ENCODE results near the gene PRRG2.
A peak's percentile ranks its signal among the peaks of the same experiment; 100 is the strongest.

PRRG2 gene

GRCh38 chr19:49536921-49537462 is 44.1 kb upstream of the PRRG2 start:
- CTCF ChIA-PET = interaction anchor here (0.9 to 2.8 kb wide), 3 partner anchors 10 to 34 kb away, joined by 5 to 11 read pairs (median 5); no protein-coding TSS in a partner anchor
- Histone ChIP-seq H3K27ac (ENCODE audit: extremely low read depth, low read depth, low read length) (no peak overlapping the region), H3K4me3 (ENCODE audit: low read depth, low read length) (no peak overlapping the region), H3K4me1 (ENCODE audit: control insufficient read depth, insufficient read depth, low read length) (no peaks in the 10 kb centered on the region), H3K36me3 (ENCODE audit: control insufficient read depth in 2 of 2, insufficient read depth in 1 of 2, low read length in 2 of 2) (peaks cover 16 to 17% of the 10 kb centered on the region in 2 experiments; a peak in 2 of 3 replicates), H3K9me3 (ENCODE audit: control insufficient read depth, insufficient read depth, low read depth, low read length) (no peaks in the 10 kb centered on the region)
- POLR2A ChIA-PET = interaction anchor here (0.6 kb wide), 1 partner anchor 341 kb away, joined by 4 read pairs; no protein-coding TSS in a partner anchor
- no peak for TF ChIP-seq ZNF416 (tag by site-specific recombination; IDR thresholded peaks at IDR 0.05)
- TF ChIP-seq HOXC10 (CRISPR knock-in tag; IDR thresholded peaks at IDR 0.05) = no peak
- TF ChIP-seq ZNF623 (tag by site-specific recombination; IDR thresholded peaks at IDR 0.05) = no peak
- TF ChIP-seq ZNF501 (tag by site-specific recombination; IDR thresholded peaks at IDR 0.05) = no peak
- no peak for TF ChIP-seq MEIS1 (CRISPR knock-in tag; IDR thresholded peaks at IDR 0.05; ENCODE audit: borderline replicate concordance)
- TF ChIP-seq PRDM6 (tag by site-specific recombination; IDR thresholded peaks at IDR 0.05) = no peak
- no peak for TF ChIP-seq ZBTB8A (tag by site-specific recombination; IDR thresholded peaks at IDR 0.05)
- TF ChIP-seq ZNF223 (tag by site-specific recombination; IDR thresholded peaks at IDR 0.05) = no peak
- no peak for TF ChIP-seq ZNF548 (tag by site-specific recombination; IDR thresholded peaks at IDR 0.05)
- no peak for TF ChIP-seq ZBTB6 (tag by site-specific recombination; IDR thresholded peaks at IDR 0.05)
- TF ChIP-seq ZNF530 (tag by site-specific recombination; IDR thresholded peaks at IDR 0.05; ENCODE audit: low read depth) = no peak

GRCh38 chr19:49538643-49539042 is 42.5 kb upstream of the PRRG2 start:
- H3K27ac ChIP-seq (ENCODE audit: extremely low read depth, low read depth, low read length) = no peak overlapping the region
- no peaks in the 10 kb centered on the region for H3K4me1 ChIP-seq (ENCODE audit: control insufficient read depth, insufficient read depth, low read length)
- CTCF ChIA-PET = interaction anchor here (1.4 to 2.8 kb wide), 2 partner anchors 8 to 65 kb away, joined by 4 to 11 read pairs; partner anchors contain the start of gene FLT3LG
- POLR2A ChIA-PET = interaction anchor here (1.0 kb wide), 1 partner anchor 10 kb away, joined by 4 read pairs; no protein-coding TSS in a partner anchor
- no peak overlapping the region for H3K4me3 ChIP-seq (ENCODE audit: low read depth, low read length)
- TF ChIP-seq REST (tag by site-specific recombination; IDR thresholded peaks at IDR 0.05) (peak; percentile 64), SCRT2 (tag by site-specific recombination; IDR thresholded peaks at IDR 0.05) (peak; percentile 74), ZNF670 (tag by site-specific recombination; IDR thresholded peaks at IDR 0.05; ENCODE audit: low read depth) (no peak), YY2 (tag by site-specific recombination; IDR thresholded peaks at IDR 0.05) (no peak), ZNF266 (tag by site-specific recombination; IDR thresholded peaks at IDR 0.05; ENCODE audit: low read depth) (no peak), ZNF18 (tag by site-specific recombination; IDR thresholded peaks at IDR 0.05) (no peak)
- H3K9me3 ChIP-seq (ENCODE audit: control insufficient read depth, insufficient read depth, low read depth, low read length) = no peaks in the 10 kb centered on the region
- peaks cover 16 to 17% of the 10 kb centered on the region in 2 experiments; a peak in 2 of 3 replicates for H3K36me3 ChIP-seq (ENCODE audit: control insufficient read depth in 2 of 2, insufficient read depth in 1 of 2, low read length in 2 of 2)

All from HEK293 (cell line).